IMR-90 (cell line): ENCODE results near the gene CCDC27.

Source experiments
- CTCF ChIP-seq: conservative IDR thresholded peaks from 2 replicates; pipeline ENCODE4 v1.5.1; 2012; ENCODE audit warnings: mild to moderate bottlenecking, low read depth, low read length, improper control_type of control experiment
- MAFK ChIP-seq: IDR thresholded peaks from 2 replicates; pipeline ENCODE4 v1.6.1; 2012; ENCODE audit warnings: low read depth, low read length, improper control_type of control experiment
- MAZ ChIP-seq: IDR thresholded peaks from 2 replicates; pipeline ENCODE4 v1.6.1; 2012; ENCODE audit warnings: low read depth, mild to moderate bottlenecking, low read length, improper control_type of control experiment, moderate library complexity, borderline replicate concordance
- POLR2A ChIP-seq: IDR thresholded peaks from 2 replicates; pipeline ENCODE4 v1.6.1; 2012; ENCODE audit warnings: mild to moderate bottlenecking, low read depth, low read length
- RAD21 ChIP-seq: IDR thresholded peaks from 2 replicates; pipeline ENCODE4 v1.6.1; 2012; ENCODE audit warnings: low read length, improper control_type of control experiment
- SMC3 ChIP-seq: fragments of 150-350 bp; IDR thresholded peaks from 2 replicates; pipeline ENCODE4 v1.6.1; 2016; ENCODE audit warnings: low read depth, mild to moderate bottlenecking, antibody characterized with exemption, low read length, moderate library complexity

GRCh38 chr1:3711780-3712451 is 40.3 kb upstream of the CCDC27 start:
- no peak for TF ChIP-seq CTCF
- TF ChIP-seq POLR2A: no peak
- TF ChIP-seq MAFK: no peak
- no peak for TF ChIP-seq RAD21
- no peak for TF ChIP-seq SMC3
- TF ChIP-seq MAZ: no peak
